Measurements from ENCODE around the gene RASA2.
"Not testable (repeated sequence)": the region's sequence is repeated elsewhere in the genome, so short reads cannot be mapped to it uniquely, and the experiment has no call there.

Gene RASA2

DNA sequence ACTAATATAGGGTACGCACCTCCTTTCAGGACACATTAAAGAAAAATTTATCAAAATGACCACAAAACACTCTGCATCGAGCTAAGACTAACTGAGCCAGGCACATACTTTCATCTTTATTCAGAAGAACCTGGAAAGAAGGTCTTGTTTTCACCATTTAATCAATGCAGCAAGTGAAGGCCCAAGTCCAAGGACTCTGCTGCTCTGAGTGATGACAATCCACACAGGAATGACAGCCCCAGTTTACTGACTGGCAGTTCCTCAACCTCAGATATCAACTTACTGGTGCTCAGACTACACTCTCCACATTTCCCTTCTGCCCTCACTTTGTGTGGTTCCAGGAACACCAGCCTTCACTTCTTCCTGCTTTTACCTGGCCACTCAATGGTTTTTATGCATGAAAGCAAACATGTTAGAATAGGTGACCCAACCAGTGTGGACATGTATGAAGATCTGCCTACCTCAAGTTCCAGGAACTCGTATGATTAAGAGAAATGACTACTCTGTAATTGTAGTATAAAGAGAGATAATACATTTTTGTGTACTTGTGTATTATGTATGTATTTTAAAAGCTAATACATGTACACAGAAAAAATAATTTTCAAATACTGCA lies 29.1 kb upstream of the RASA2 start:
- no peak for DNase-seq

DNA sequence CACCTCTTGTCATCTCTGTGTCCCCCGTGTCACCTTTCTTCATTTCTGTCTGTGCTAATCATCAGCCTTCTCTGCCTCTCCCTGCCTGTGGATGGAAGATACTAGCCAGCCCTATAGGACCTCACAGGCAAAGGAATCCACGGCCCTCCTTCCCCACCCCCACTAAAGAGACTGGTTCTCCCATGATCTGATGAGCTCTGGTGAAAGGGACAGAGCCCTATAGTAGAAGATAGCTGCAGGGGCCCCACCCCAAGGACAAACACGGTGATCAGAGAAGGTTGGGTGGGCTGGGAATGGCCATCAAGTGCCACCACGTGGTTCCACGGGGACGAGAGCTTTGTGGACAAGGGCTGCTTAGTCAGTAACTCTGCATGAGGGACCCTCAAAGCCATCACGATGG lies 27.8 kb upstream of the RASA2 start:
- DNase-seq = no peak

DNA sequence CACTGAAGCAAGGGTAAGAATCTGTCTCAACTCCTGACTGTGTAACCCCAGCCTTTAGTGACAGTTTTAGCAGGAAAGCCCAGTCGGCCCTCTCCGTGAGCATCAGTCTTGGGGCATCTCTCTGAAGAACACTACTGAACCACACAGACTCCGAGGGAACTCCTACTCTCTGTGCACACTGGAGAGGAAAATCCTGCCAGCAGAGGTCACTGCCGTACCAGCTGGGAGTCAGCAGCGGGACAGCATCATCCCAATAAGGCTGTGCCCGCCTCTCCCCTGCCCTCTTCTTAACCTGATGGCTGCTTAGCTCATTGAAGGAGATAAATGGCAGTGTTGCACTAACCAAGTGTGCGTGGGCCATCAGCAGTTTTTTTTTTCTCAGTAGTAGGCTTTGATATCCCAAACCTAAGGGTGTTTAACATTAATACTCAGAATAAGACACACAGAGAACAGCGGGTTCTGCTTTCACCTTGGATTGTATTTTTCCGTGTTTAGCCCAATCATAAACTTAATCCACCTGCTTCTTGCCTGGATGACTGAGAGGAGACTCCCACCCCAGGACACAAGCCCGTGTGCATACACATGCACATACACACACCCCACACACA lies 26.6 kb upstream of the RASA2 start:
- DNase-seq = peak; percentile 91

DNA sequence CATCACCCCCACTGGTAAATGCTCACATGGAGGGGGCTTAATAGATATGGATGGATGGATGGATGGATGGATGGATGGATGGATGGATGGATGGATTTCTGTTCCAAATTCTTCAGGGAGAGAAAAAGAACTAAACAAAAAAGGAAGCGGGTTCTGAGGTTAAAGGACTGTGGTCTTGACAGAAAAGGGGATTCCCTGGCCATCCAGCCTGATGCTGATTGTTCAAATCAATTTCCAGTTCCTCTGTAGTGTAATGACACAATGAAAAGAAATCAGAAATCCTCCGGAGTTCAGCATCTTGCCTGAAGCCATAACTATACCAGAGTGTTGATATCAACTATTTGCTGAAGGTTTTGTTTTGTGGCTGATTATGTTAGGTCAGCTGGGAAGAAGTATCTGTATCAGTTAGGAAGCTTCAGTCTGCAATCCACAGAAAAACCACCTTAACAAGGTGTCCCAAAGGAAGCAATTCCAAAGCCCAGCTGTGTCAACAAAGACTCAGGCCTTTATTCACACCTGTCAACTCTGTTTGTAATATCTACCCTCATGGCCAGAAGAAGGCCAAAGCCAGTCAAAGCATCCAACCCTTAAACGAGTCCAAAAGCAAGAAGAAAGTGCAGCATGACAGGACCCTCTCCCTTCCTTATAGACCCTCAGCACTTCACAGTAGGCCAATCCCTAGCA lies 24.5 kb upstream of the RASA2 start:
- no peak for DNase-seq

DNA sequence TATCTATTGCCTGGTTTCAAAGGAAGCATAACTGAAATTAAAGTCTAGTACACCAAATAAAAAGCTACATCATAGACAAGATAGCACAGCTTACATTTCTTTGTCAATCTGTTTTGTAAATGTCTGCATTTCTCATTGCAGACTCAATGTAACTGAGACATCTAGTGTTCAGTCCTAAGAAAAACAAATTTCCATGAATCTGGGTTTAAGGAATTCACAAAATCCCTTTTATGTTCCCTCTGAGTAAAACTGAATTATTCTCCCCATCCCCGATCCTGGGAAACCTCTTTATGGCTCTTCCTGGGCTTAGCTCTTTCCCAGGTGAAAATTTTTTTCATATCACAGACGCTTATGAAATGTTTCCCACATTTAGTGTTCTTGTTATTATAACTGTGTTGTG lies 21.6 kb upstream of the RASA2 start:
- DNase-seq = no peak

DNA sequence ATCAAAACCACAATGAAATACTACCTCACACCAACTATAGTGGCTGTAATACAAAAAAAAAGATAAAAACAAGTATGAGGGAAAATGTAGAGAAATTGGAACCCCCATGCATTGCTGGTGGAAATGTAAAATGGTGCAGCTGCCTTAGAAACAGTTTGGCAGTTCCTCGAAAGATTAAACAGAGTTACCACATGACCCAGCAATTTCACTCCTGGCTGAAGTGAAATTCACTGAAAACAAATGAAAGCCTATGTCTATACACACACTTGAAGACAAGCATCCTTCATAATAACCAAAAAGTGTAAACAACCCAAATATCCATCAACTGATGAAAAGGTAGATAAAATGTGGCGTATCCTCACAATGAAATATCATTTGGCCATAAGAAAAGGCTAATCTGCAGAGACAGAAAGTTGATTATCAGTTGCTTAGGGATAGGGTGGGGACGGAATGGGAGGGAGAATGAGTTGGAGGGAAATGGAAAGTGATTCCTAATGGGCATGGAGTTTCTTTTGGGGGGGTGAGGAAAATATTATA lies 20.1 kb upstream of the RASA2 start:
- no peak for DNase-seq

DNA sequence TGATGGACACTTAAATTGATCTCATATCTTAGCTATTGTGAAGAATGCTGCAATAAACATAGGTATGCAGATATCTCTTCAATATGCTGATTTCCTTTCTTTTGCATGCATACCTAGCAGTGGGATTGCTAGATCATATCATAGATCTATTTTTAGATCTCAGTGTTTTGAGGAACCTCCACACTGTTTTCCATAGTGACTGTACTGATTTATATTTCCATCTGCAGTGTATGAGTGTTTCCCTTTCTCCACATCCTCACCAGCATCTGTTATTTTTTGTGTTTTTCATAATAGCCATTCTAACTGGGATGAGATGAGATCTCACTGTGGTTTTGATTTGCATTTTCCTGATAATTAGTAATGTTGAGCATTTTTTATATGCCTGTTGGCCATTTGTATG lies 17.1 kb upstream of the RASA2 start:
- no peak for DNase-seq

DNA sequence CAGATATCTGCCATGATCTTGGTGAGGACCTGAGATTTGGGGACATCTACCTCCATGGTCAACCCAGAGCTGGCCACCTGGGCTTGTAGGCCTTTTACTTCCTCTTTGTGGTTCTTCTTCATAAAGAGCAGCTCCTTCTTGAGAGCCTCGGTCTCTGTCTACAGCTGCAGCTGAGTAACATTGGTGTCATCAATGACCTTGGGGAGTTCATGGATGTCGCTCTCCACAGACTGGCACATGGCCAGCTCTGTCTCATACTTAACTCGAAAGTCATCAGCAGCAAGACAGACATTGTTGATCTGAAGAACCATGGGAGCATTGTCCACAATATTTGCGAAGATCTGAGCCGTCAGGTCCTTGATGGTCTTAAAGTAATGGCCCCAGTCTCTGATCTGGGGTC lies 15.7 kb upstream of the RASA2 start:
- DNase-seq = no peak

DNA sequence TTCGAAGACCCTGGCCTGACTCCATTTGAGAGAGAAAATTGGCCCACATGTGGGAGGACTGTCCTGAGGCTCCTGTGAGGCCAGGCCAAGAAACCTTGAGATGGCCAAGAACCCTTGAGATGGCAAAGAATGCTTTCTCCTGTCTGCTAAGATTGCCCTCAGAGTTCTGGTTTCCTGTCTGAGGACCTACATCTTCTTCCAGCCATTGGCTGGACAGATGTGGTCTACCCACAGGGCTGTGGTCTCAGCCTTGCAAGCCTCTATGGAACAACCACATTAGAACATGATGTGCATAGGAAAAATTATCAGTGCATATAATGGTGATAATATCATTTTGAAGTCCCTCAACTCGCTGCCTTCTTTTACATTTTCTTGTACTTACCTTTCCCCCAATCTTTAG lies 10.8 kb upstream of the RASA2 start:
- no peak for DNase-seq

DNA sequence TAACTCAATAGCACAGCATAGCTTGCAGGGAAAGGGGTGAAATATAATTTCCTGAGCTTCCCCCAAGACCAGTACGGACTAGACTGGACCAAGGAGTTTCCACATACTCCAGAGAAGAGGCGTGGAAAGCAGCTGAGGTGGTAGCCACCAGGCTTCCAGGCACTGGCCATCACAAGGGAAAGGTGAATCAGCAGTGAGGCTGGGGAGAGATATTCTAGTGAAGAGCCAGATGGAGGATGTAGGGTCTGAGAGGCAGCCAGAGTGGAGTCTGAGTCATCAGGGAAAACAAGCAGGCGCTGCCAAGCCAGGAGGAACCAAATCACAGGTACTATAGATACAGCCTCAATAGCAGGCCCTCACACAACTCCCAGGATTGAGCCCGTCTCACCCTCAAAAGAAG lies 9.6 kb upstream of the RASA2 start:
- no peak for DNase-seq

DNA sequence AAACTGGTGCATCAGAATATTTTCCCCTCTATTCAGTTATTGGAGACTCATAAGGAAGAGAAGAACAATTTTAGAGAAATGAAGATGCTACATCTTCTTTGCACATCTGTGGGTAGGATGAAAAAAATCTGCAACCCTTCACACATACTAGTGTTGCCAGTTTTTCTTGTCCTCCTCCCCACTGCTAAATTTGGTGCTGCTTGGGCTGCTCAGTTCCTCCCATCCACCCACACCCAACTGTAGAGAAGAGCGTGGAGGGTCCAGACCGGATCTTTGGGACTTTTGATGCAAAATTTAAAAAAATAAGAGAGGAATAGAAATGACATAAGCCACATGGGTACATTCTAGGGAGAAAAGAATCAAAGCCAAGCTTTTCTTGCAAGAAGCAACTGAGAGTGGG lies 8.7 kb upstream of the RASA2 start:
- DNase-seq = no peak

DNA sequence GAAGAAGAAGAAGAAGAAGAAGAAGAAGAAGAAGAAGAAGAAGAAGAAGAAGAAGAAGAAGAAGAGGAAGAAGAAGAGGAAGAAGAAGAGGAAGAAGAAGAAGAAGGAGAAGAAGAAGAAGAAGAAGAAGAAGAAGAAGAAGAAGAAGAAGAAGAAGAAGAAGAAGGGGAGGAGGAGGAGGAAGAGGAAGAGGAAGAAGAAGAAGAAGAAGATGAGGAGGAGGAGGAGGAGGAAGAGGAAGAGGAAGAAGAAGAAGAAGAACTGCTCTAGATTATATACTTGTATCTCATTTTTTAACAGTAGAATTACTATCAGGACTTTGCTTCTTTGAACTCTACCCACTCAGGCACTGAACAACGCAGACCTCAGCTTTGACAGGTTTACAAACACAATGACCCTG lies 8.0 kb upstream of the RASA2 start:
- not testable (repeated sequence) for DNase-seq

DNA sequence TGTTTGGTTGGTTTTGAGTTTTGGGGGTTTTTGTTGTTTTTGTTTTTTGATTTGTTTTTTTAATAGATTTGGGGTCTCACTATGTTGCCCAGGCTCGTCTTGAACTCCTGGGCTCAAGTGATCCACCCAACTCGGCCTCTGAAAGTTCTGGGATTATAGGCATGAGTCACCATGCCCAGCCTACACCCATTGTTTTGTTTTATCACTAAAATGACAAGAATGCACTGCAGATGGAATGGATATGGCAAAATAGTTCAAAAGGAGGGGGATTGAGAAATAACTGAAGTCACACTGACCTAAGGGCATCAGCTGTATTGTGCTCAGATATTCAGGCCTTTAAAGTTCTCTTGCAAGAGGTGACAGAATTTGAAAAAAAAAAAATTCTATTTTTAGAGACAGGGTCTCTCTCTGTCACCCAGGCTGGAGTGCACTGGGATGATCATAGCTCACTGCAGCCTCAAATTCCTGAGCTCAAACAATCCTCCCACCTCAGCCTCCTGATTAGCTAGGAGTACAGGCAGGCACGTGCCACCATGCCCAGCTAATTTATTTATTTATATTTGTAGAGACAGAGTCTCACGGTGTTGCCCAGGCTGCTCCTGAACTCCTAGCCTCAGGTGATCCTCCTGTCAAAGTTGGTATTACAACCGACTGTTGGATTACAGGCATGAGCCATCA lies 4.4 kb upstream of the RASA2 start:
- DNase-seq = no peak

DNA sequence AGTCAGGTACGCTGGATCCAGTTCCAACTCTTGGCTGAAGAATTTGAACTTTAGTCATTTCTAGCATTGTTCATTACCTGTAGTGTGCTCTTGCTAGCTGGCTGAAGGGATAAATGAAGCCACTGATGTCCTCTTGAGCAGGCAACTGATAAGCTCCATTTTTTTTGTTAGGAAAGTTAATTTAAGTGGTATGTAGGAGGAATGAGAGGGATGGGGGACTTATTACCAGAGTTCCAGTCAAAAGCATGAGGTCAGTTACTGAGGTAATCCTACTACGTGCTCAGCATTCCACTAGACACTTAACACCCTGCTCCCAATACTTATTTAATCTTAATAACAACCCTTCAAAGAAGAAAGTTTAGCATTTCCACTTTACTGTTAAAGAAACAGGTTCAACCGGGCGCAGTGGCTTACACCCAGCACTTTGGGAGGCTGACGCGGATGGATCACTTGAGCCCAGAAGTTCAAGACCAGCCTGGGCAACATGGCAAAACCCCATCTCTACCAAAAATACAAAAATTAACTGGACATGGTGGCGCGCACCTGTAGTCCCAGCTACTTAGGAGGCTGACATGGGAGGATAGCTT lies 2.0 kb upstream of the RASA2 start:
- no peak for DNase-seq

DNA sequence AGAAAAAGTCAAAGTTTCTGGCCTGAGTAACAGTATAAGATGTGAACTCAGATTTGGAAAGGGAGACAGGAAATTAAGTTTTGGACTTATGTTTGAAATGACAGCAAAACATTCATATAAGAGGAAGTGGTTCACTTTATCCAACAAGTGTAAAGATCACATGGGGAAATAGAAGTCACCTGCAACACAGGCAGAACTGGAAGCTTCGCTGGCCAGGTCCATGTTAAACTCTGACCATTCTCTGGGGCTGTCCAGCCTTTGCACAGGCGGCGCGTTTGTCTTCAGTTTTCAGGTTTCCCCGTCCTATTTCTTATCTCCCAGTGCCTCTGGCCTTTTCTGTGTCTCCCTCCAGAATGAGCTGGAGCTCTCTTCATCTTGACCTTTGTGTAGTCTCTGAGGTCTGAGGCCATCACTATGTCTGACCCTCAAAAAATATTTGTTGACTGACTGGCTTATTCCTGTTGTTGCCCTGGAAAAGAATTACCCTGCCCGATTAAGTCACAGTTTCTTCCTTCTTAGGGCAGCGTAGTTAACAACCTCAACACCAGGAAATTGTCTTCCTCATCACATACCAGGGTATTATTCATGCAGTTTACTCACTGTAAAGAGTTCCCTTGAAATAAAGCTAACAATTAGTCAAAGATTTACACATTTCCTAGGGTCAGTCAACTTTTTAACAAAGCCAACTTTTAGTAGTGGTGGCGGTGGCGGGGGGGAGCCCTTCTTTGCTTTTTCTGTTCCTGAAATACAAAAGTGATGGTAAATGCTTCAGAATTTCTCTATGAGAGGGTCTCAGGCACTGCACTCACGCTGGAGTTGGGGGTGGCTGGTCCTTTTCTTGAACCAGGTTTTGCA lies 959 bp upstream of the RASA2 start:
- DNase-seq = no peak

DNA sequence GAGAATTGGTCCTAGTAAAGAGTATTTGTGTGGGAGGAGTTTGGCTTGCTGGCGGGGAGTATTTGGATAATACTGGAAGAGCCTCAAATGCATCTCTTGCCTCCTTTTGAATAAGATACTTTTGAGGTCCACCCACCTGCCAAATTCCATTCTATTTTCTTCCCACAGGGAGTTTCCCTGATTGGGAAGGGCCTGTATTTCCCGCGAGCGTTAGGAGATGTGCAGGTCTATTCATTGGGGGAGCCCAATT lies 406 bp upstream of the RASA2 start:
- no peak for DNase-seq

DNA sequence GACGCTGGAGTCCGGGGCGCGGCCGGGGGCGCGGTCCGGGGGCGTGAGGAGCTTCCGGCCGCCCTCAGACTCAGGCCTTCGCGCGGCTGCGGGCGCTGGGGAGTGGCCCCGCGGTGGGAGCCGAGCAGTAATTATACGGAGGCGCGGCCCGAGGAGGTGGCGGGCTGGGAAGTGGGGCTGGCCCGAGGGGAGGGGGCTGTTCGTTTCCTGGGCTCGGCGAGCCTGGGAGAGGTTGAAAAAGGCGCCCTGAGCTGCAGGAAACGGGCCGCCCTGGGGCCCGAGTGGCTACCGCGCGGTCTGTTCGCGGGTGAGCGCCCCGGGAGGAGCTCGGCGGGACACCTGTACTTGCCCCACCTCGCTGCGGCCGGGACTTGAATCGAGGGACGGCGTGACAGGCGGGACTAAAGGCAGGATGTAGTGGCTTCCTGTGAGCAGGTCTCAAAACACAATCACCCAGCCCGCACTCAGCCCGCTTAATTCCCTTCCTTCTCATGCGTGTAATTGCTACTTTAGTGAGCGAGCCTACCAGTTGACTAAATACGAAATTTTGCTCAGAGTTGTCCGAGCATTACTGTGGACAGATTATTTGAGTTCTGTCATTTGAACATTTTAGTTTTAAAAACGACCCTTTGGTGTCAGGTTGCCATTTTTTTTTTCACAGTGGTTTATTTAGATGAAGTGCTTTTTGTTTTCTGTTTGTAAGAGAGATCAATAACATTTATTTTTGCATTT lies 860 bp downstream of the RASA2 start:
- DNase-seq = peak; percentile 71

DNA sequence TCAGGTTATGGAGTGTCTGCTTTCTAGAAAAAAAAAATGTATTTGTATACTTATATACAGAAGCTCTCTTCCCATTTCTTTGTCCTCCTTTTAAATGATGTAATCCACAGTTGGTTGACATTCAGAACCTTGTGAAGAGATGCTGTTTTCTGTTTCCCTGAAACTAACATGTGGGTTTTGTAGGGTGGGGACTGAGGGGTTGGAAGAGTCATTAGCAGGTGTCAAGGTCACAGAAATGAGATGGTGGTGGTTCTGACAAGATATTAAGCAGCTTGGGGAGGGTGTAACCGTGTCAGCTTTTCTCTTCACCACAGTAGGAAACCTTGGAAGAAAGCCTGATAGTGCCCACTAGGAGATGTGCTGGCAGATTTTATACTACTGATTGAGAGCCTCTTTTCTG lies 2.4 kb downstream of the RASA2 start:
- DNase-seq = no peak

DNA sequence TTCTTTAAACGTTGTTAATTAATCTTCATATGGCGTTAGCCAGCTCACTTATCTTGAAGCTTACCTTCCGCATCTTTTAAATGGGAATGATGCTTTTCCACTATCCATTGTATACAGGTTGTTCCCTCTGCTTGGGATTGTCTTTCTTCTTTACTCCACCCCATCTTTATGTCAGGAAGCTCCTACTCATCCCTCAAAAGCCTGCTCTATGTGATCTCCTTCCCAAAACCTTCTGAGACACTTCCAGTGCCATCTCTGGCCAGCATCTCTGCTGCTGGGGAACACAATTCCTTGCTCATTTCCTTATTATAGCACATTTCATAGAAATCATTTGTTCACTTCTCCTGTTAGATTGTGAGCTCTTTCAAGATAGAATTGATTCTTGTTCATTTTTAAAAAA lies 4.3 kb downstream of the RASA2 start:
- no peak for DNase-seq

DNA sequence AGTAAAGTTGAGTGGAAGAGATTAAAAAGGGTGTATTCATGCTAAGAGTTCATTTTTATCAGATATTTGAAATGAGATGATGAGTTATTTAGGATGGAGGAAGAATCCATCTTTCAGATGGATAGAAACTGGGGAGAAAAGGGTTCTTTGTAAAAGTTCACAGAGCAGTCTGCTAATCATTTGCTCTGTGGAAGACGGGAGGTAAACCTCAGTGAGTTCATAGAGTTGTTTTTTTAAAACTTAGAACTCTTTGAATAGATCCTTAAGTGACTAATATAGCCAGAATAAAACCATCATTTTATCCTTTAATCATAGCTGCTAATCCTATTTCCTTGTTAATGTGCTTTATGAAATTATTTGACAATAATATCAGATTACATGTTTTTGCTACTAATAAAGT lies 5.1 kb downstream of the RASA2 start:
- DNase-seq = no peak

DNA sequence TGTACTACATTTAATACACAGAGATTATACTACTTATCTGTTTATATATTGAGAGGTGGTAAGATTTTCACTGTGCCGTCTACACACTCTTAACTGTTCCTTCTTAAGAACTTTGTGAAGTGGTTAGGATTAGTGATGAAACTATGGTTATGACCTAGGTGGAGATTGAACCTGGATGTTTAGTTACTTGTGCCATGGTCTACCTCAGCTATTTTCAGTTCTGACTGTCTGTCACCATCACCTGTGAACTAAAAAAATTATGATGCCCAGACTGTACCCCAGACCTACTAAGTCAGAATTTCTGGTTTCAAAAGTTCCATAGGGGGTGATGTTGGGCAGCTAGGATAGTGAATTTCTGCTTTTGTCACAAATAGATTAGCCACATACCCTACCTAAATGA lies 6.4 kb downstream of the RASA2 start:
- DNase-seq = no peak

DNA sequence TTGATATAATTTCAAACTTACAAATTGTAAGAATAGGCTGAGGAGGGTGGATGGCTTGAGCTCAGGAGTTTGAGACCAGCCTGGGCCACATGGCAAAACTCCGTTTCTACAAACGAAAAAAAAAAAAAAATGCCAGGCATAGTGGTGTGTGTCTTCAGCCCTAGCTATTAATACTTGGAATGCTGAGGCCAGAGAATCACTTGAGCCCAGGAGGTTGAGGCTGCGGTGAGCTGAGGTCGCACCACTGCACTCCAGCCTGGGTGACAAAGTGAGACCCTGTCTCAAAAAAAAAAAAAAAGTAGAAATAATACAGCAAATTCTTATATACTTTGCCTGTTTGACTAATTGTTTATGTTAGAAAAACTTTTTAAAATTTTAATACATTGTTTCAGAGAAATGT lies 10.8 kb downstream of the RASA2 start:
- DNase-seq = not testable (repeated sequence)
